Measurements from ENCODE around the gene CCDC157.

CCDC157 gene

GRCh38 chr22:30416837-30417236 lies 60.0 kb downstream of the CCDC157 start:
- no peak for DNase-seq

GRCh38 chr22:30420347-30421125 lies 63.7 kb downstream of the CCDC157 start:
- no peak for DNase-seq

- no peak for DNase-seq
These were observed 65.1 kb downstream of the CCDC157 start for GRCh38 chr22:30421695-30422480.

- DNase-seq: peak; percentile 46
These were observed 65.9 kb downstream of the CCDC157 start for GRCh38 chr22:30422481-30423300.

- peak; percentile 57 for DNase-seq
These were observed 66.6 kb downstream of the CCDC157 start for GRCh38 chr22:30423301-30423958.

GRCh38 chr22:30423959-30424533 lies 67.2 kb downstream of the CCDC157 start:
- peak; percentile 100 for DNase-seq

GRCh38 chr22:30424534-30425326 lies 67.9 kb downstream of the CCDC157 start:
- DNase-seq: peak; percentile 46

GRCh38 chr22:30425327-30425615 lies 68.5 kb downstream of the CCDC157 start:
- no peak for DNase-seq

GRCh38 chr22:30425616-30426387 lies 69.0 kb downstream of the CCDC157 start, which contains the start of gene MTFP1:
Gene MTFP1, plus strand, starts transcription at chr22:30425768. Its CDS starts 112 bp downstream, at chr22:30425880.
- peak; percentile 57 for DNase-seq

All from activated CD4-positive, alpha-beta T cell treated with anti-CD3 and anti-CD28 coated beads, Interleukin-2, amount 50 U/mL, for 16 hours (primary cell).